ENCODE results near the gene SPTLC1.

- TF ChIP-seq POLR2A (IDR thresholded peaks at IDR 0.05; ENCODE audit: low read length): no peak
- TF ChIP-seq GATA1 (IDR thresholded peaks at IDR 0.05; ENCODE audit: low read depth, low read length): no peak
Measured at GRCh38 chr9:92036756-92037155, 78.5 kb downstream of the SPTLC1 start.

All from erythroblast (primary cell).